ENCODE measurements around the gene GRID1.

GRID1 gene

GRCh38 chr10:85593226-85593772 is 773.3 kb downstream of the GRID1 start:
- no peak for DNase-seq (ENCODE audit: low read depth in 2 of 3, low spot score in 2 of 3)

- DNase-seq (ENCODE audit: low read depth in 2 of 3, low spot score in 2 of 3): no peak
These were observed 785.2 kb downstream of the GRID1 start for GRCh38 chr10:85581371-85581770.

- no peak for DNase-seq (ENCODE audit: low read depth in 2 of 3, low spot score in 2 of 3)
These were observed 786.0 kb downstream of the GRID1 start for GRCh38 chr10:85580585-85580984.

GRCh38 chr10:85578860-85579259 is 787.7 kb downstream of the GRID1 start:
- no peak for DNase-seq (ENCODE audit: low read depth in 2 of 3, low spot score in 2 of 3)

GRCh38 chr10:85575441-85575840 is 791.2 kb downstream of the GRID1 start:
- DNase-seq (ENCODE audit: low read depth in 2 of 3, low spot score in 2 of 3): no peak

GRCh38 chr10:85570871-85571270 is 795.7 kb downstream of the GRID1 start:
- DNase-seq (ENCODE audit: low read depth in 2 of 3, low spot score in 2 of 3): no peak

GRCh38 chr10:85565381-85565780 is 801.2 kb downstream of the GRID1 start:
- DNase-seq (ENCODE audit: low read depth in 2 of 3, low spot score in 2 of 3): no peak

GRCh38 chr10:85558533-85558932 is 808.1 kb downstream of the GRID1 start:
- DNase-seq (ENCODE audit: low read depth in 2 of 3, low spot score in 2 of 3): no peak

- no peak for DNase-seq (ENCODE audit: low read depth in 2 of 3, low spot score in 2 of 3)
These were observed 808.9 kb downstream of the GRID1 start for GRCh38 chr10:85557706-85558105.

GRCh38 chr10:85557077-85557476 is 809.5 kb downstream of the GRID1 start:
- DNase-seq (ENCODE audit: low read depth in 2 of 3, low spot score in 2 of 3): no peak
